Muscle of back (tissue), 13 donors: Measurements from ENCODE around the gene SNAPC1. TPM values are rescaled to one million over a fixed set of nuclear protein-coding genes. Genes with fewer than 3 reads are reported as not detected.
"Not testable (repeated sequence)": the region's sequence is repeated elsewhere in the genome, so short reads cannot be mapped to it uniquely, and the experiment has no call there.

Experiments
- DNase-seq, 3 donors: peaks; one replicate each; pipeline versions ENCODE4 v3.0.0 to v3.0.0-alpha.2; 2013
- long read RNA-seq, 9 donors: transcript quantifications; one replicate each; lab custom pipeline, GENCODE V29; 2026
- polyA plus RNA-seq, 10 donors: library from polyadenylated mRNA; unstranded; fragments of 120-200 nt; gene quantifications; one replicate each; pipeline ENCODE4 v1.2.1, GENCODE V29; 2013; ENCODE audit not compliant: insufficient read length in 10 of 10

SNAPC1 gene, protein sequence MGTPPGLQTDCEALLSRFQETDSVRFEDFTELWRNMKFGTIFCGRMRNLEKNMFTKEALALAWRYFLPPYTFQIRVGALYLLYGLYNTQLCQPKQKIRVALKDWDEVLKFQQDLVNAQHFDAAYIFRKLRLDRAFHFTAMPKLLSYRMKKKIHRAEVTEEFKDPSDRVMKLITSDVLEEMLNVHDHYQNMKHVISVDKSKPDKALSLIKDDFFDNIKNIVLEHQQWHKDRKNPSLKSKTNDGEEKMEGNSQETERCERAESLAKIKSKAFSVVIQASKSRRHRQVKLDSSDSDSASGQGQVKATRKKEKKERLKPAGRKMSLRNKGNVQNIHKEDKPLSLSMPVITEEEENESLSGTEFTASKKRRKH
- polyA plus RNA-seq: 1 to 10 TPM; 4.7 to 6.7 (median 5.8) TPM
- long read RNA-seq, donor 1, partial matches to known transcripts: 0 of 1 reads
- long read RNA-seq, donor 1, other reads (novel, unspliced or antisense): 0 of 1 reads
- long read RNA-seq, donor 2: 0 reads
- long read RNA-seq, donor 3: 0 reads
- long read RNA-seq, donor 4, partial matches to known transcripts: 0 of 3 reads
- long read RNA-seq, donor 4, other reads (novel, unspliced or antisense): 0 of 3 reads
- long read RNA-seq, donor 5, partial matches to known transcripts: 0 of 1 reads
- long read RNA-seq, donor 5, other reads (novel, unspliced or antisense): 0 of 1 reads
- long read RNA-seq, donor 6, partial matches to known transcripts: 0 of 4 reads
- long read RNA-seq, donor 6, other reads (novel, unspliced or antisense): 0 of 4 reads
- long read RNA-seq, donor 7: 0 reads
- long read RNA-seq, donor 8, partial matches to known transcripts: 0 of 2 reads
- long read RNA-seq, donor 8, other reads (novel, unspliced or antisense): 0 of 2 reads
- long read RNA-seq, donor 9: 0 reads

DNA sequence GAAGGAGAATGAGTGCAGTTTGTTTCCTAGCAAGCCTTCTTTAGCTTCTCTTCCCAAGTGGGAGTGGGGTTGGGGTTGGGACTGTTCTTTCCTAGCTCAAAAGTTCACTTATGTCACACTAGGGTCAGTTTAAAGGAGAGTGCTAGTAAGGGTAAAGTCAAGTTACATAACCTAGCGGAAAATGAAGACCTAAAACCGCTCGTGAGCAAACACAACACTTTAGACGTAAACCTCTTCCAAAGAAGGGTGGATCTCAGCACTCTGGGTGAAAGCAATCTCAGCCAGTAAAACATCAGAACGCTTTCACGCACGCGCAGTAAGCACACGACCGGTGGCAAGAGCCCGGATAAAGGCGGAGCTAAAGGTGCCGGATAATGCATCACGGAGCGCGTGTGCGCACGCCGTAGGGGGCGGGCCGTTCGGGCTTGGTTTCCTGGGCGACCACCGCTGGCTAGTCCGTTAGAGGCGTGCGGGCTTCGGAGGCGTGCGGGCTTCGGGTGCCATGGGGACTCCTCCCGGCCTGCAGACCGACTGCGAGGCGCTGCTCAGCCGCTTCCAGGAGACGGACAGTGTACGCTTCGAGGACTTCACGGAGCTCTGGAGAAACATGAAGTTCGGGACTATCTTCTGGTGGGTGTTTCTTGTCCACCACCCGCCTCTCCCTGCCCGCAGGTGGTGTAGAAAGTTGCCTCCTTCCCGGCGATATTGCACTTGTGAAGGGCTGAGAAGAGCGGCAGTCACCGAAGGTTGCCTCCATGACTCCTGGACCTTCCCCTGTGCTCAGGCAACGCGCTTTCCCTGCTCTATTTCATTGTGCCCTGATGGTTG lies at the start of gene SNAPC1:
Gene SNAPC1 (plus strand): TSS at position 462 of the 828 bp plus-strand sequence. CDS start 41 bp downstream, at position 503.
- peak; percentile 98 to 99 (median 99) for DNase-seq

DNA sequence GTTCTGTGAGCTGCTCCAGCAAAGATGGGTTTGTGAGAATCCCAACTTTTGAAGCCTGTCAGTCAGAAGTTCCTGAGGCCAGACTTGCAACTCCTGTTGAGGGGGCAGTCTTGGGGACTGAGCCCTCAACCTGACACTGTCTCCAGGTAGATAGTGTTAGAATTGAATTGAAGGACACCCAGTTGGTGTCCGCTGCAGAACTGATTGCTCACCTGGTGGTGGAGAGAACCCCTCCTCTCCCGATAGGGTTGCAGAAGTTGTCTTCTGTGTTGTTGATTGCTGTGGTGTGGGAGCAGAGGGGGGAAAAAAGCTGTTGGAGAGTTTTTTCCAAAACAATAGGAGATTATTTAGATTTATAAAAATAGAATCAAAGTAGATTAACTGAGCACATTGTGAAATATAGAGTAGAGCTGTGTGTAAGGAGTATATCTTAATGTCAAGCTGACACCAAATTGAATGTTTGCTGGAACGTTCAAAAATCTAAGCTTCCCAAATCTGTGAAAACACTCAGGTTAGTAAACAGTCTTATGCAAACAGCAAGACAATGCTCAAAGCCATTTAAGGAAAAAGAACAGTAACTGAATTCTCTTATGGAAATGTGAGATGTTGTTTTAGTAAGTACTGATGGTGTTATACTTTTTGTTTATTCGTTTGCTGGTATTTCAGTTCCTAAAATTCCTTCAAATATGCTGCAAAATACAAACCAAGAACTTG lies 48.3 kb upstream of the SNAPC1 start:
- DNase-seq: no peak

DNA sequence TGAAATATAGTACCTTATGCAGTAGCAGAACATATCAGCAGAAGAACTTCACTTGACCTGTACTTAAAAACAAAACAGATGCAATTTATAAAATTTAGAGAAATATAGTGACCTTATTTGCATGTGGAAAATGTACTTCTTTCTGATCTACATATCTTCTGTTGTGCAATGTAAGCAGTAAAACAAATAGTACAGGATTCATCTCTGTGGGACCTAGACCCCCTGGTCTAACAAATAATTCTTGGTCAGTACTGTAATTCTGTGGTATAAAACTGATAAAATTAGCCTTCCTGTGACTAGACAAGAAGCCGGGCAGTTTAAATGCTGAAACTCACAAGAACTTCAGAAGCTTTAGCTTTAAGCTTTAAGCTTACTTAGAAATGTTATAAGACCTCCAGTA lies 45.3 kb upstream of the SNAPC1 start:
- no peak for DNase-seq

DNA sequence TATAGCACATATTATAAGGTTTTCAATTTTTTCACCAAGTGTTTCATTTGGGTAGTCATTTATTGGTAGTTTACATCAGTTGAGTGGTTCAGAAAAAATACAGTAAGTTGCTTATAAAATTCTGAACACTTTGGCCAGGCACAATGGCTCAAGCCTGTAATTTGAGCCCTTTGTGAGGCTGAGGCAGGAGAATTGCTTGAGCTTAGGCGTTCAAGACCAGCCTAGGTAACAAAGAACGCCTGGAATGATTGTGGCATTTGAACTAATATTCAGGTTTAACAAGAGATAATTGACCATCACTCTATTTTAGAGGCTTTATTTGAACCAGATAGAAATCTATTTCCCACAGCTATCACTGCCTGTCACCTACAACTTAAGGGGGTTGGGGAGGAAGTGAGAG lies 44.2 kb upstream of the SNAPC1 start:
- DNase-seq: no peak

DNA sequence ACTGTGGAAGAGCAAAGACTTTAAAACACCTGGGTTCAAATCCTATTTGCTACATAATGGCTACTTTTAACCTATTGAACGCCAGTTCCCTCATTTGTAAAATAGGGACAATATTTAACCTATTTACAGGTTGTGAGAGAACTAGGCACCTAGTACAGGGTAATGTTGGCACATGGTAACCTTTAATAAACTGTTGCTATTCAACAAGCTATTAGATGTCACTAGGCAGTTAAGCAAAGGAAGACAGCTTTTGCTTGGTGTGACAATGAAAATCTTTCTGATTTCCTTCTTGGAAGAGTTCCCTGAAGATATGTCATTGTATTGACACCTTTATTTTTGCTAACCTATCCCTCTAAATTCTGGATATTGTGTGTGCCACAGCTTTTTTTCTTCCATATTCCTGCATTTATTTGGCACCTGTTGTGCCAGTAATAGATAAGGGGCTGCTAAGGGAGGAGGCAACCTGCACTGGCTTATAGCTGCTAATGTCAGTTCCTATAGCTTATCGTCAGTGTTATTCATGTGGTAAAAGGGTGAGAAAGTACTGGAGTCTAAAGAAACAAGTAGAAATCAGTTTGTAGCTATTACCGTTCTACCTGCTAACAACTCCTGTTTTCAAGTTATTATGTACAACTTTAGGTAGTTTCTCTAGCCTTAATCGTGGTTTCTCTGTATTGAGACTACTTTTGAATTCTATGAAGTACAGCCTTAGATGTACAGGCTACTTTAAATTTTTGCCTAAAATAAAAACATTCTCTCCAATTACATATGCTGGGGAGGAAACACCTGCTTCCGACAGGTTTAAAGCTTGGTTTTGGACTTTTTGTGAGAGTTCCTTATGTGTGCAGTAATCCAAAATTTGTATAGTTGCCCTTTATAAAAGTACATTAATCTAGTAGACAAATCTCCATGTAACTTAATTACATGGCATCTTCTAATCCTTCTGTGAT lies 42.6 kb upstream of the SNAPC1 start:
- peak in 1 of 3 donors; percentile 5 for DNase-seq

DNA sequence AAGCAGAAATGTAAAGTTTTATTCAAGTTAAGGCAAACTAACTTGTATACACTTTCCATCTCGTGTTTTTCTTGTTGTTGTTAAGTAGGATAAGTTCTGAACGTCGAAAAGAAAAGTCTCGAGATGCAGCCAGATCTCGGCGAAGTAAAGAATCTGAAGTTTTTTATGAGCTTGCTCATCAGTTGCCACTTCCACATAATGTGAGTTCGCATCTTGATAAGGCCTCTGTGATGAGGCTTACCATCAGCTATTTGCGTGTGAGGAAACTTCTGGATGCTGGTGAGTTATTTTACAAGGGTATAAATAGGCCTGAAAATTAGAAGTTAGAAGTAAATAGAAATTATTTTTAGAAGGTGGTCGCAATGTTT lies 41.9 kb upstream of the SNAPC1 start:
- DNase-seq: peak in 1 of 3 donors; percentile 7

DNA sequence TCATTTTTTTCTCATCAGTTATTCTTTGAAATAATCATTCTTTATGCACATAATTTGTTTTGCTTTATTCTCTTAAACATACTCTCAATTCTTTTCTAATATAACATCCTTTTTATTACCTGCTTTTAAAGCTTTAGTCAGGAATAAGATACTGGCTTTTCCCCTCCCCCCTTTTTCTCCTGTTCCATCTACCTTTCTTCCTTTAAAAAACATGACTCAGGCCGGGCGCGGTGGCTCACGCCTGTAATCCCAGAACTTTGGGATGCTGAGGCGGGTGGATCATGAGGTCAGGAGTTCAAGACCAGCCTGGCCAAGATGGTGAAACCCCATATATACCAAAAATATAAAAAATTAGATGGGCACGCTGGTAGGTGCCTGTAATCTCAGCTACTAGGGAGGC lies 41.5 kb upstream of the SNAPC1 start:
- no peak for DNase-seq

DNA sequence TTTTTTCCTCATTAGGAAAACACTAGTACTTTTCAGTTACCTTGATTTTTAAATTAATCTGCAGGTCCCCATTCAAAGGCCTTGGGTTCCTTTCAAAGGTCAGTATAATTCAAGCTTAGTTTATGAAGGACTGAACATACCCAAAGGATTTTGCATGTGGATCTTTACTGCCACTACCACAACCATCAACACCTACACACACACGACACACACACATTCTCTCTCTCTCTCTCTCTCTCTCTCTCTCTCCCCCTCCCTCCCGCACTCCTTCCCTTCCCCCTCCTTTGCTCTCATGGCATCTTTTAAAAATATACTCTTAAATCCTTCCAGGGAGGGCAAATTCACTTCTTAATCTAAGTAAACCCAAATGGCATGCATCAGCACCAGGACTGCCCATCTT lies 38.1 kb upstream of the SNAPC1 start:
- no peak for DNase-seq

DNA sequence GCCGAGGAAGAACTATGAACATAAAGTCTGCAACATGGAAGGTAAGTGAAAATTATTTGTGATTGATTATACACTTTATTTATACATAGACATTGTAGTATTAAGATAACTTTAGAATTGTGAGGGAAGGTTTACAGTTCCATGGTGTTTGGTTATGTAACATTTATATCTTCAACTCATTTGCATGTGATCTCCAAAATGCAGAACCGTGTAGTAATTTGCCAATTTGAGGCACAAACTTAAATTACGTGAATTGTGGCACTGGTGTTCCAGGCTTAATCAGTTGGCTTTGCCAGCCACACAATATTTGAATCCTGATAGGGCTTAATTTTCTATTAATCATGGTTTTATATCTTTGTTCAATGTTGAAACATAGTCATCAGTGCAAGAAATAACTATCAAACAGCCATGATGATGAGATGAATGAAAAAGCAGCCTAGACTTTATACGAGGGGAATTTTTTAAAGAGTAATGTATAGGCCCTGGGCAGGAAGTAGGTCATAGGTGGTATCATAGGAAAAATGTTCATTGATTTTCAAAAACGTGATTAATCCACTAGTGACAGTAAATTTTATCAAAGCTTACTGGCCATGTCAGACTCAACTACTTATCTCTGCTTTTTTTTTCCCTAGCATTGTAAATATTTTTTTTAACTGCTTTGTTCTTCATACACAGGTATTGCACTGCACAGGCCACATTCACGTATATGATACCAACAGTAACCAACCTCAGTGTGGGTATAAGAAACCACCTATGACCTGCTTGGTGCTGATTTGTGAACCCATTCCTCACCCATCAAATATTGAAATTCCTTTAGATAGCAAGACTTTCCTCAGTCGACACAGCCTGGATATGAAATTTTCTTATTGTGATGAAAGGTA lies 35.2 kb upstream of the SNAPC1 start:
- no peak for DNase-seq

DNA sequence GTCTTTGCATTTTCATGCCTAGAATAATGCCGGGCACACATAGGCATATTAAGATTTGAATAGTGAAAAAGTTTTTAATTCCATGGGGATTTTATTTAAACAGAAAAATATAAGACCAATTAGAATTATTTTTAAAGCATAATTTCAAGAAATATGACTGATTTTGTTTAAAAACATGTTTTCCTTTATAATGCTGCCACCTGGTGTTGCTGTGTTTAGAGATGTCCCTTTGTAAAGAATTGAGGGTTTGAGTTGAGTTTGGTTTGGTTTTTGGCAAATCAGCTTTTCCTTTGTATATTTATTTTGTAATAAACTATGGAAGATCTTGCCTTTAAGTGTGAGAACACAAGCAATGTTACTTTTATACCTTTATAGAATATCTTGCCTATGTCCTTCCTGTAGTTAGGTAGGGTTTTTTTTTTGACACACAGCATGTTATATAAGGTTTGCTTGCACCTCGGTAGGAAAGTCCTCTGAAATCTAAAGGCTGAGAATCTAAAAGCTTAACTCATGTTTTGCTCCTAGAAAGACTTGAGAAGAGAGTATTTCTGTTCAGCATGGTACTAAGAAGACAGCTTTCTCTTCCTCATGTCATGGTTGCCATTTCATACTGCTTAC lies 31.4 kb upstream of the SNAPC1 start:
- peak in 1 of 3 donors; percentile 30 for DNase-seq

DNA sequence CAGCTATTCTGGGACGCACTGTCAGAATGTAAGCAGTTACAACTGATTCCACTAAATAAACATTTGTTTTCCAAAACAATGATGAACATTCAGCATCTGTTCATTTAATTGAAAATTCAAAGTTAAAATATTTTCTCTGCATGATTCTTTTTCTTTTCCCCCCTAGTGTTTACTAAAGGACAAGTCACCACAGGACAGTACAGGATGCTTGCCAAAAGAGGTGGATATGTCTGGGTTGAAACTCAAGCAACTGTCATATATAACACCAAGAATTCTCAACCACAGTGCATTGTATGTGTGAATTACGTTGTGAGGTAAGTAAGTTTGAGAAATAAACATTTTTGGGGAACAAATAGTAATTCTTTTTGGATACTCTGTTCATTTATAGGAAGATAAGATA lies 28.2 kb upstream of the SNAPC1 start:
- no peak for DNase-seq

DNA sequence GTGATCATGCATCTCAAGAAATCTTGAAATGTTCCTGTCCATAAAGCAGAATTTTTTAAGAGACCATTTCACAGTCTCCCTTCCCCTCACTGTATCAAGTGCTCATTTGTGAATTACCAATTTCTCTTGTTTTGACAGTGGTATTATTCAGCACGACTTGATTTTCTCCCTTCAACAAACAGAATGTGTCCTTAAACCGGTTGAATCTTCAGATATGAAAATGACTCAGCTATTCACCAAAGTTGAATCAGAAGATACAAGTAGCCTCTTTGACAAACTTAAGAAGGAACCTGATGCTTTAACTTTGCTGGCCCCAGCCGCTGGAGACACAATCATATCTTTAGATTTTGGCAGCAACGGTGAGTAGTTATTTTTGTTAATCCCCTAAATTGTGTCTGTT lies 25.5 kb upstream of the SNAPC1 start:
- no peak for DNase-seq

DNA sequence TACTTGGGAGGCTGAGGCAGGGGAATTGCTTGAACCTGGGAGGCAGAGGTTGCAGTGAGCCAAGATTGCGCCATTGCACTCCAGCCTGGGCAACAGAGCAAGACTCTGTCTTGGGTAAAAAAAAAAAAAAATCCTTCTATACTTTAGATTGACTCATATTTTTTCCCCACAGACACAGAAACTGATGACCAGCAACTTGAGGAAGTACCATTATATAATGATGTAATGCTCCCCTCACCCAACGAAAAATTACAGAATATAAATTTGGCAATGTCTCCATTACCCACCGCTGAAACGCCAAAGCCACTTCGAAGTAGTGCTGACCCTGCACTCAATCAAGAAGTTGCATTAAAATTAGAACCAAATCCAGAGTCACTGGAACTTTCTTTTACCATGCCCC lies 24.3 kb upstream of the SNAPC1 start:
- DNase-seq: no peak

DNA sequence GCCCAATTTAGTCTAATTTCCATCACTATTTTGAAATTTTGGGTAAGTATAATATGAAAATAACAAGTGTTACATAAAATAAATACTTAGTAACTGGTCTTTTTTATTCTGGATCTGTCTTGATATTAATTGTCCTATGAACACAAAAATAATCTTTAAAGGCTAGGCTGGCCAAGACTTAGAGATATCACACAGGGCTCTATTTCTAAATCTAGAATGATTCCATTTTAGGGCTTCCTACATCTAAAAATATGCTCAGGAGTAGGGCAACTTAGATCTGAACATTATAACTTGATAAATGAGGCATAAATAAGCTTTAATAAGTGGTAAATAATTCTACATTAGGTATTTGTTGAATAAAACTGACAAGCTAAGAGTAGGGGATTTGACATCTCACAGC lies 23.1 kb upstream of the SNAPC1 start:
- no peak for DNase-seq

DNA sequence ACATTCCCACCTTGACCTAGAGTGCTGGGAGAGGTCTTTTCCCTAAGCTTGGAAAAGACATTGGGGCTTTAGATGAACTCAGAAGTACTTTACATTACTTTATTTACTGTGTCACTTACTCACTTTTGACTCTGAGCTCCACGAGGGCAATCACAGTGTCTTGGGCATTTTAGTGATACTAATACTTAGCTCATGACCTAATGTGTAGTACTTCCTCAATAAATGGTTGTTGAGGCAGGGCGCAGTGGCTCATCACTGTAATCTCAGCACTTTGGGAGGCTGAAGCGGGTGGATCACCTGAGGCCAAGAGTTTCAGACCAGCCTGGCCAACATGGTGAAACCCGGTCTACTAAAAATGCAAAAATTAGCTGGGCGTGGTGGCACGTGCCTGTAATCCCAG lies 19.8 kb upstream of the SNAPC1 start:
- DNase-seq: no peak

DNA sequence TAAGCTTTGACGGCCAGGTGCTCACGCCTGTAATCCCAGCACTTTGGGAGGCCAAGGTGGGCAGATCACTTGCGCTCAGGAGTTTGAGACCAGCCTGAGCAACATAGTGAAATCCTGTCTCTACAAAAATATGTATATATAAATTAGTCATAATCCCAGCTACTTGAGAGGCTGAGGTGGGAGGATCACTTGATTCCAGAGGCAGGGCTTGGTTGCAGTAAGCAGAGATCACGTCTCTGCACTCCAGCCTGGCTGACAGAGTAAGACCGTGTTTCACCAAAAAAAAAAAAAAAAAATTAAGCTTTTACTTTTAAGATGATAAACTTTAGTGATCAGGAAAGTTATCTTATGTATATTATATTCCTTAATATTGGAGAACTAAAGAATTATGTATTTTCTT lies 18.0 kb upstream of the SNAPC1 start:
- DNase-seq: no peak

DNA sequence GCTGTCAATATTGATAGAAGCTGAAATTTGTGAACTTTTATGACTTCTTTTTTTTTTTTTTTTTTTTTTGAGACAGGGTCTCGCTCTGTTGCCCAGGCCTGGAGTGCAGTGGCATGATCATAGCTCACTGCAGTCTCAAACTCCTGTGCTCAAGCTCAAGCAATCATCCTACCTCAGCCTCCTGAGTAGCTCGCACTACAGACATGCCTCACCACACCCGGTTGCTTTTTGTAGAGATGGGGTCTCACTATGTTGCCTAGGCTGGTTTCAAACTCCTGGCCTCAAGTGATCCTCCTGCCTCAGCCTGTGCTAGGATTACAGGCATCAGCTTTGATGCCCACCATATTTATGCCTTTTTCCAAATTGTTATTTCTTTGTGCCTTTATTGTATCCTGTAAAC lies 15.9 kb upstream of the SNAPC1 start:
- not testable (repeated sequence) for DNase-seq

DNA sequence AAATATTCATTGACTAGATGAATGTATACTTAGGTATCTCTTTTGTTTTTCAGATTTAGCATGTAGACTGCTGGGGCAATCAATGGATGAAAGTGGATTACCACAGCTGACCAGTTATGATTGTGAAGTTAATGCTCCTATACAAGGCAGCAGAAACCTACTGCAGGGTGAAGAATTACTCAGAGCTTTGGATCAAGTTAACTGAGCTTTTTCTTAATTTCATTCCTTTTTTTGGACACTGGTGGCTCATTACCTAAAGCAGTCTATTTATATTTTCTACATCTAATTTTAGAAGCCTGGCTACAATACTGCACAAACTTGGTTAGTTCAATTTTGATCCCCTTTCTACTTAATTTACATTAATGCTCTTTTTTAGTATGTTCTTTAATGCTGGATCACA lies 15.3 kb upstream of the SNAPC1 start:
- DNase-seq: no peak

DNA sequence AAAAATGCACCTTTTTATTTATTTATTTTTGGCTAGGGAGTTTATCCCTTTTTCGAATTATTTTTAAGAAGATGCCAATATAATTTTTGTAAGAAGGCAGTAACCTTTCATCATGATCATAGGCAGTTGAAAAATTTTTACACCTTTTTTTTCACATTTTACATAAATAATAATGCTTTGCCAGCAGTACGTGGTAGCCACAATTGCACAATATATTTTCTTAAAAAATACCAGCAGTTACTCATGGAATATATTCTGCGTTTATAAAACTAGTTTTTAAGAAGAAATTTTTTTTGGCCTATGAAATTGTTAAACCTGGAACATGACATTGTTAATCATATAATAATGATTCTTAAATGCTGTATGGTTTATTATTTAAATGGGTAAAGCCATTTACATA lies 14.9 kb upstream of the SNAPC1 start:
- DNase-seq: no peak
